Adrenal gland (tissue), 12 donors: ENCODE measurements around the gene BCAT1. TPM values are rescaled to one million over a fixed set of nuclear protein-coding genes. Genes with fewer than 3 reads are reported as not detected.

Source experiments
- DNase-seq, 7 donors: peaks; one replicate each; pipeline ENCODE4 v3.0.0-alpha.2; 2019 to 2020
- H3K27ac ChIP-seq, 5 donors: fragments of 200-600 bp; sonication (generic) in 4 of 5; 1 replicate in 3 of 5; 2 replicates in 2 of 5; pipeline versions ENCODE4 v1.5.1 to v1.8.0; 2016 to 2020; ENCODE audit warnings: mild to moderate bottlenecking in 1 of 5
- H3K27me3 ChIP-seq: fragments of 200-600 bp; 2 replicates; pipeline ENCODE4 v1.8.0; 2021
- H3K36me3 ChIP-seq, 2 donors: fragments of 200-600 bp; replicated peaks in 1 of 2; 1 replicate in 1 of 2; 2 replicates in 1 of 2; pipeline versions ENCODE4 v1.5.1 to v1.8.0; 2018 to 2022
- H3K4me1 ChIP-seq, 2 donors: fragments of 200-600 bp; replicated peaks in 1 of 2; 1 replicate in 1 of 2; 2 replicates in 1 of 2; pipeline versions ENCODE4 v1.5.1 to v1.8.0; 2018 to 2021
- H3K4me3 ChIP-seq, 4 donors: fragments of 200-600 bp; sonication (generic) in 3 of 4; one replicate each; pipeline ENCODE4 v1.5.1; 2016 to 2018
- H3K9me3 ChIP-seq, 3 donors: fragments of 200-600 bp; sonication (generic) in 1 of 3; replicated peaks in 1 of 3; 1 replicate in 2 of 3; 2 replicates in 1 of 3; pipeline versions ENCODE4 v1.5.1 to v1.8.0; 2016 to 2021
- CTCF ChIP-seq, 6 experiments: fragments of 450-650 bp in 4 of 6; fragments of 200-600 bp in 2 of 6; sonication (generic) in 1 of 6; IDR thresholded peaks; 1 replicate in 5 of 6; 2 replicates in 1 of 6; pipeline versions ENCODE4 v1.5.1 to v1.8.0; 2016 to 2021; ENCODE audit warnings: antibody characterized with exemption in 6 of 6, mild to moderate bottlenecking in 2 of 6, moderate library complexity in 1 of 6
- POLR2A ChIP-seq, 2 donors: fragments of 450-650 bp; IDR thresholded peaks; one replicate each; pipeline ENCODE4 v1.6.1; 2017; ENCODE audit warnings: antibody characterized with exemption in 2 of 2, mild to moderate bottlenecking in 2 of 2, moderate library complexity in 1 of 2
- WGBS, 4 donors: extraction: QIAGEN DNeasy Blood & Tissue Kit in 2 of 4; methylation state at CpG; one replicate each; pipeline versions ENCODE4 v1.1.5 to v1.1.7; 2013 to 2017; 5-methylcytosine and 5-hydroxymethylcytosine counted together
- intact Hi-C, 2 donors: fragments of 100-400 bp; cut with DNase I; formaldehyde crosslinking; loops; one replicate each; pipeline versions ENCODE4 v1.14.1 to v1.15.0; 2022 to 2023
- polyA plus RNA-seq, 3 donors: library from polyadenylated mRNA; stranded (reverse); fragments of 200-250 nt in 2 of 3; fragments of 350-450 nt in 1 of 3; fragmentation: Illumina TruSeq in 1 of 3; extraction: RNeasy Lipid Tissue Mini Kit (QIAGEN cat#74804) in 1 of 3; gene quantifications; one replicate each; pipeline ENCODE4 v1.2.3, GENCODE V29; 2013 to 2014
- total RNA-seq, 9 donors: library from RNA; depleted of rRNA in 4 of 9; stranded (reverse); fragments of >200 nt in 4 of 9; fragments of 120-200 nt in 1 of 9; fragmentation: NEBNext Ultra II Directional in 1 of 9; extraction: Animal tissue kit (Norgen Biotek cat#: 25700) in 1 of 9; gene quantifications; one replicate each; pipeline versions ENCODE4 v1.1.0 to v1.2.4, GENCODE V29; 2013 to 2023
- donor health status: healthy with polysubstance abuse.
- donor health status: Bipolar disorder and iron deficiency.
- donor health status: DM: yes; HTN: yes; CAD: no.
- donor health status: DM: no; HTN: no; CAD: no.
- donor health status: DM: no; HTN: no; CAD: no.
- donor health status: DM: yes; HTN: yes; CAD: no.

The BCAT1 gene
- total and polyA plus RNA-seq, 12 donors: 2.1 to 41.5 (median 20.1) TPM

DNA sequence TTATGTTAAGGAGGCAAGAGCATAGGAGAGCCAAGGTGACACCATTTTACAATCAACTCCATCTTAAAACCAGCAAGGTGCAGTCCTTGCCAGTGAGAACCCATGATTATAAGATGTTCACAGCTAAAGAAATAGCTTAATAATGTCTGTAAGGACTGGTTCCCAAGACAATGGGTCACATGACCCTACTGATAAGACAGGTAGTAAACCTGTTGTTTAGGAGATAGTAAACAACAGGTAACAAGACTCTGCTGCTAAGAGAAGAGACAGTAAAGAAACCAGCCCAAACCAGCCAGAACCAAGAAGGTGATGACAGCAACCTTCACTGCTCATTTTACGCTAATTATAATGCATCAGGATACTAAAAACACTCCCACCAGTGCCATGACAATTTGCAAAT is 23.2 kb upstream of the BCAT1 start:
- TF ChIP-seq POLR2A (IDR thresholded peaks at IDR 0.05) (no peak), CTCF (IDR thresholded peaks at IDR 0.05) (no peak)
- no peaks in the 10 kb centered on the region for H3K36me3 ChIP-seq
- H3K27ac ChIP-seq: no peak overlapping the region
- intact Hi-C loops: no loop called here
- 79 to 95% (median 90%) methylated on average over 1 of the region's 1 CpG for WGBS, 4 donors
- no peak for DNase-seq
- no peaks in the 10 kb centered on the region for H3K4me1 ChIP-seq
- H3K27me3 ChIP-seq: no peaks in the 10 kb centered on the region
- no peaks in the 10 kb centered on the region for H3K9me3 ChIP-seq
- no peak overlapping the region for H3K4me3 ChIP-seq

- no peak for DNase-seq
- TF ChIP-seq CTCF (IDR thresholded peaks at IDR 0.05) (no peak), POLR2A (IDR thresholded peaks at IDR 0.05) (no peak)
- 69 to 91% (median 77%) methylated on average over 6 of the region's 6 CpGs for WGBS, 4 donors
Observed at GRCh38 chr12:24970177-24970576, 21.3 kb upstream of the BCAT1 start.

DNA sequence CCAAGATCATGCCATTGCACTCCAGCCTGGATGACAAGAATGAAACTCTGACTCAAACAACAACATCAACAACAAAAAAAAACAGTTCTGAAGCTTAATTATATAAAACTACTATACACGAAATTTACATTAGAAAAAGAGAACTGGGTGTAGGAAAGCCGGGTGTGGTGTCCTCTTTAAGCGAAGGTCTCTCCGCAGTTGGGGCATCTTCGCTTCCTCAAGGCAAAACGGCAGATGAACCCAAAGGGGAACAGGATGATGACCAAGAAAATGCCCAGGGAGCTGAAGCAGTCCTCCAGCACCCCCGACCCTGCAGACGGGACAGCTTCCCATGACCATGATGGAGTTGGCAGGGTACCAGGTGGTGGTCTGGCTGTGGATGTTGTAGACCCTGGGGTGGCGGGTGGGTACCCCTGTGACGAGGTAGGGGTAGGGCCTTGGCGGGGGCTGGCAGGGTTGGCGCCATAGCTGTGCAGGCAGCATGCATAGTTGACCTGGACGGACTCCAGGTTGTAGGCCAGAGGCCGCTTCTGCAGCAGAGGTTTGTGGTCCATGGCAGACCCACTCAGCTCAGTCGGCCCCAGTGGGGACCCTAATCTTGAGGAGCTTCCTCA is 18.2 kb upstream of the BCAT1 start:
- H3K27ac ChIP-seq: no peak overlapping the region
- 67 to 90% (median 73%) methylated on average over 12 to 15 of the region's 15 CpGs for WGBS, 4 donors
- intact Hi-C loops: no loop called here
- no peak for TF ChIP-seq POLR2A (IDR thresholded peaks at IDR 0.05)
- no peak for TF ChIP-seq CTCF (IDR thresholded peaks at IDR 0.05)
- no peak for DNase-seq
- peaks cover 0 to 4% (median 0%) of the 10 kb centered on the region in 3 donors for H3K9me3 ChIP-seq
- H3K4me1 ChIP-seq: no peaks in the 10 kb centered on the region
- H3K36me3 ChIP-seq: no peaks in the 10 kb centered on the region
- H3K27me3 ChIP-seq: no peaks in the 10 kb centered on the region
- no peak overlapping the region for H3K4me3 ChIP-seq

More at GRCh38 chr12:24970177-24970576, 21.3 kb upstream of the BCAT1 start:
- intact Hi-C loops: no loop called here
- H3K27me3 ChIP-seq: no peaks in the 10 kb centered on the region
- no peak overlapping the region for H3K4me3 ChIP-seq
- no peaks in the 10 kb centered on the region for H3K4me1 ChIP-seq
- no peaks in the 10 kb centered on the region for H3K36me3 ChIP-seq
- H3K27ac ChIP-seq: no peak overlapping the region
- no peaks in the 10 kb centered on the region for H3K9me3 ChIP-seq

DNA sequence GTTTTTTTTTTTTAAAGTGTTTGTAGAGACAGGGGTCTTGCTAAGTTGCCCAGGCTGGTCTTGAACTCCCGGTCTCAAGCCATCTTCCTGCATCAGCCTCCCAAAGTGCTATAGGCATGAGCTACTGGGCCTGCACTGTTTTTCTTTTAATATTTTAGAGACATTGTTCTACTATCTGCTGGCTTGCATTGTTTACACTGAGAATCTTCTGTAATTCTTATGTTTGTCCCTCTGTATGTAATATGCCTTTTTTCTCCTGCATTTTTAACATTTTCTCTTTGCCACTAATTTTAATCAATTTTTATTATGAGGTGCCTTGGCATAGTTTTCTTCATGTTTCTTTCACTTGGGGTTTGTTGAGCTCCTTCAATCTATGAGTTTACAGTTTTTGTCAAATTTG is 15.4 kb upstream of the BCAT1 start:
- H3K27ac ChIP-seq: no peak overlapping the region
- H3K27me3 ChIP-seq: no peaks in the 10 kb centered on the region
- H3K4me3 ChIP-seq: no peak overlapping the region
- 0 to 100% (median 21%) methylated on average over 1 of the region's 1 CpG for WGBS, 4 donors
- H3K36me3 ChIP-seq: no peaks in the 10 kb centered on the region
- H3K9me3 ChIP-seq: peaks cover 0 to 4% (median 0%) of the 10 kb centered on the region in 3 donors
- TF ChIP-seq CTCF (IDR thresholded peaks at IDR 0.05) (no peak), POLR2A (IDR thresholded peaks at IDR 0.05) (no peak)
- DNase-seq: no peak
- no peaks in the 10 kb centered on the region for H3K4me1 ChIP-seq
- intact Hi-C loops: no loop called here
